Fibroblast of skin of left quadriceps (primary cell): Measurements from ENCODE around the gene HECW1.
A peak's percentile ranks its signal among the peaks of the same experiment; 100 is the strongest.

Source experiments
- DNase-seq, 2 experiments: peaks; one replicate each; pipeline ENCODE4 v3.0.0-alpha.2; 2013; ENCODE audit warnings: low read depth in 2 of 2

HECW1 gene

DNA sequence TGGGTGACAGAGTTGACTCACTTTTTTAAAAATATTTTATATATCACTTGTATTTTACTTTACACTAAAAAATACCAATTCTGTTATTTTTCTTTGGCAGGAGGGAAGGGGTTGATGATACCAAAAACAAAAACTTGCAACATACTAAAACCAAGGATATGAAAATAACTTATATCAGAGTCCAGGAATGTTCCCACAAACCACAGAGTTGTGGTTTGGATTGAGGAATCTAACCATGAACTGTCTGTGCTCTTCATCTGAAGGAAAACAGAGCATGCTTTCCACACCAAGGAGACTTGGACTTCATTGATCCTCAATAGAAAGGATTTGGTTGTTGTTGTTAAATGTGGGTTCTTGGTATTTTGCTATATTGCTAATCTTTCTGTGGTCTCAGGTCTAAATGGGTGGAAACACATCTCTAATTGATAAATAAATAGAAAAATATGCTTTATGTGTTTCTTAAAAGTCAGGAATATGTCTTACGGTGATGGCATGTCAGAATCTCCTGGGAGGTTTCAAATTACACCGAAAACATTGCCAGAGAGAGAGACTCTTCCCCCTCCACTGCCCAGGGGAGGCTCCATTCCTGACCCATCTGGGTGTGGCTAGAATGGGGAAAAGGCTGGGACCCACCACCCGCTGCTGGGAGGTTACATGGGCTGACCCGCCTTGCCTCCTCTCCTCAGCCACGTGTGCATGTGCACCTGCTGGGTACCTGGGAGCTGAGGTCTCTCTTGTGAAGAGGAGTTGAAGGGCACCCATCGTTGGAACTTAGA lies 423.6 kb downstream of the HECW1 start:
- DNase-seq, result peak; percentile 92

DNA sequence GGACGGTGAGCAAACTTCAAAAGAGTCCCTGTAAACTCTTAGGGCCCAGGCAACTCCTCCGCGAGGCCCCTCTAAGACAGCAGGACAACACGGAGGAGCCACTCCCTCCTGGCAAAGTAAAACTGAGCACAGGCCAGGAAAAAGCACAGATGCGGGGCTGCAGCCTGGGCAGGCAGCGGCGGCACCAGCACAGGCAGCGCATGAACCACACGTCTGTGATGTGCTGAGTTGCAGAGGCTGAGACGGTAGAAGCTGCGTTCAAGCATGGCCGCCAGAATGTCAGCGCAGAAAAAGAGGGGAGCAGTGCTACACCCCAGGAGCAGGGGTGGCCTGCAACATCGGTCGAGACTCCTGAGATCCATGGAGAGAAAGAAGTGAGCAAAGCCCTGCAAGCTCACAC lies 424.3 kb downstream of the HECW1 start:
- no peak for DNase-seq

DNA sequence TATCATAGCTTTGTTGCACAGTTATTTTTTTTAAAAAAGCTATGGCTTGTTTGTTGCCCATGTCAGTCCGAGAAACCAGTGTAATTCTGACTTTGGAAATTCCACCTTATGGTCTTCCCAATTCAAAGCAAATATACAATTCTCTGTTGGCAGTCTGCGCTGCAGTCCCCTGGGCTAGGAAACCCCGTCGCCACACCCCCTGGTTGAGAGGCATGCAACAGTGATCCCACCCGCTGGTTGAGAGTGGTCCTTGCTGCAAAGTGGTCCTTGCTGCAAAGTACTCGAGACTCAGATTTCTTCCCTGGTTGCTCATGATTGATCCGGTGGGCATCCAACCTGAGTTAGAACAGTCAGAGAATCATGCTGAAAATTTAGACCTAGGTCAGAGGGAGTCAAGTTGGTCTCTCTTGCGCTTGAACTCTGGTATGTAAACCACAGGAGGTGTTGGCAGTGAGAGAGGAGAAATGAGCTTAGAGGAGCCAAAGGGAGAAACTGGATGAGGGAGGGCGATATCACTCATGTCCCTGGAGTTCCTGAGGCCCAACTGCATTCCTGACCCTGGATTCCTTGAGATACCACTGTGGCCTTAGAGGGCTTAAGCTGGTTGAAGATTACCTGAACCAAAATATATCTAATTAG lies 425.4 kb downstream of the HECW1 start:
- DNase-seq, result no peak

DNA sequence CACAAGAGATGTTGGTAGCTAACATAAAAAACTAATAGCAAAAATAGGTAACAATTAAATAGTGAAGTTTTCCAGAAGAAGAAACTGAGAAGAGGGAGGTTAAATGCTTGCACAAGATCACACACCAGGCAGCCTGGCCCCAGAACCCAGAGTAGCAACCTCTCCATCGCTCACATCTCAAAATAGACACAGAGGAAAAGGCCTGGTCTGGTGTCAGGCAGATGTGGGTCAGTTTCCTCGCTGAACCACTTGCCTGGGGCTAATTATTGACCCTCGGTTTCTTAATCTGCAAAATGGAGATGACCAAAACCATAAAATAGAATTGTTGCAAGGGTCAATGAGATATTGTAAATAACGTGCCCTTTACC lies 425.9 kb downstream of the HECW1 start:
- no peak for DNase-seq

DNA sequence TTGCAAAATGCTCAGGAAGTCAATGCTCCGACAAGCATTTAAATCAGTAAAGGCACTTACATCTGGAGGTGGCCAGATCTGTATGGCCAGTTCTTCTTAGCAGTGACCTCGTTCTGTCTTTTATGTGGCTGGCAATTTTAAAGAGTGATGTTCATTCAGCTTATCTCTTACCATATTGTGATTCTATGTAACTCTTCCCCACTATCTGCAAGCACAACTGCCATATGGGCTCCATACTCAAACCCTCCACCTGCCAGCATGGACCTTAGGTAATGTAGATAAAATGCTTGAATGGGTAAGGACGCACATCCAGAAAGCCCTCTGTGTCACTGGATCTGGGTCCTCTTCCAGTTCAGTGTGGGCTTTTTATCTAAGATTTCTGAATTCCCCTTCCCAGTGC lies 428.0 kb downstream of the HECW1 start:
- no peak for DNase-seq

DNA sequence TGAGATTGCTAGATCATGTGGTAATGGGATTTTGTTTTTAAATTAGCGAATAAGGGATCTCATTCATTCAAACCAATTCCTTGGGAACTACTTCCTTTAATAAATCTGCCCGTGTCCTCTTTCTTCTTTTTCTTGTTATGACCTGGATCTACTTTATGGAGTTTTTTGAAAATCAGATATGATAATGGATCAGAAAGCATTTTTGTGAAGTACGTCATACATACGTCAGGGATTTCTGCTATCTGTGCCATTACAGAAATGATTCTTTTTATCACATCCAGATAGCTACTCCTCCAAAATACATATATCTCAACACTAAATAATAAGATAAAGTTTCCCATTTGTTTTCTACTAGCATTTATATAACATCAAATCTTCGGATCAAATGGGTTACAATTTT lies 430.3 kb downstream of the HECW1 start:
- no peak for DNase-seq

DNA sequence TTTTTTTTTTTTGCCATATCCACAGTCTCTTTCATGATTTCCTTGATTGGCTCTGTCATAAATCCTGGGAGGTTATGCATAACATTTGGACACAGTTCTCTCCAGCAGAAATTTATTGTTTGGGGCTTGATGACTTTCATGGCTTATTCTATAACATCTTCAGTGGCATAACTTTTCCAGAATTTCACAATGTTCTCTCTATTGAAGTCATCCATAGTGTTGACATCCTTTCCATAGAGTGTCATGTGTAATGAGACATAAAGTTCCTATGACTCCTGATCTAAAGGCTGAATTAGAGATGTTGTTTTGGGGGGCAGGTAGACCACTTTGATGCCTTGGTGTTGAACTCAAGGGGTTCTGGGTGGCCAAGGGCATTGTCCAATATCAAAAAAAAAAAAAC lies 433.8 kb downstream of the HECW1 start:
- no peak for DNase-seq

DNA sequence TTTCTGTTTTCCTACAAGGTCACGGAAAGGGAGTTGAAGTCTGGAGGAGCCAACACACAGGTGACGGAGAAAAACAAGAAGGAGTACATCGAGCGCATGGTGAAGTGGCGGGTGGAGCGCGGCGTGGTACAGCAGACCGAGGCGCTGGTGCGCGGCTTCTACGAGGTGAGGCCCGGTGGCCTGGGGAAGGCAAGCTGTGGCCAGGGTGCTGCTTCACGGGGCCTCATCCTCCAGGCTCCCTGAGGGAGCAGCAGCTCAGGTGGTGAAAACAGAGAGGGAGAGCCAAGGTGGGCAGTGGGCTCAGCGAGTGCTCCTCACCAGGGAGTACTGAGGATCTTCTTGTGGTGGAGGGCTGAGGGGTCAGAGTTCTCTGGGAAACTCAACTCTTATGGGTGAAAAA lies 438.0 kb downstream of the HECW1 start:
- no peak for DNase-seq

DNA sequence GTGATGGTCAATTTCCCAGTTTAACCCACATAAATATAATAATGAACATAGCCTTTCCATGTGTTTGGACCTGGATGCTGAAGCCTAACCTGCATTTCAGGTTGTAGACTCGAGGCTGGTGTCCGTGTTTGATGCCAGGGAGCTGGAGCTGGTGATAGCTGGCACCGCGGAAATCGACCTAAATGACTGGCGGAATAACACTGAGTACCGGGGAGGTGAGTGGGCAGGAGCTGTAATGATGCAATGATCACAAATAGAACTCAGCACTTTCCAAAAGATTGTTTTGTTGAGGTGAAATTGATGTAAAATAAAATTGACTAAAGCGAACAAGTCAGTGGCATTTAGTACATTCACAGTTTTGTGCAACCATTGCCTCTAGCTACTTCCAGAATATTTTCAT lies 439.7 kb downstream of the HECW1 start:
- no peak for DNase-seq

DNA sequence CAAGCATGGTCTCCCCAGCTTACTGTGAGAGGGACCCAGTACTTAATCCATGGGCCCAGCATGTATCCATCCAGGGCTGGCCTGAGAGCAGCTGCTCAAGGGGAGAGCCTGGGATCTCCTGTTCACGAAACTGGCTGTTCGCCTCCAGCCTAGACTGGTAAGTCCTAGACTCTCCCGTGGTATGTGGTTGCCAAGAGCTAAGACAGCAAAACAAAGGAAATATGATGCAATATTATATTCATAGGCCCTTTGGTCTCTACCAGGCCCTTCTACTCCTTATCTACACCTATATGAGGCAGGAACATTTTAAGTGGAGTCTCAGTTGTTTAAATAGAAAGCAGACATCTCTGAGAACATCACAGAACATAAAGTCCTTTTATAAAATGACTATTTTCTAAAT lies 441.6 kb downstream of the HECW1 start:
- no peak for DNase-seq

DNA sequence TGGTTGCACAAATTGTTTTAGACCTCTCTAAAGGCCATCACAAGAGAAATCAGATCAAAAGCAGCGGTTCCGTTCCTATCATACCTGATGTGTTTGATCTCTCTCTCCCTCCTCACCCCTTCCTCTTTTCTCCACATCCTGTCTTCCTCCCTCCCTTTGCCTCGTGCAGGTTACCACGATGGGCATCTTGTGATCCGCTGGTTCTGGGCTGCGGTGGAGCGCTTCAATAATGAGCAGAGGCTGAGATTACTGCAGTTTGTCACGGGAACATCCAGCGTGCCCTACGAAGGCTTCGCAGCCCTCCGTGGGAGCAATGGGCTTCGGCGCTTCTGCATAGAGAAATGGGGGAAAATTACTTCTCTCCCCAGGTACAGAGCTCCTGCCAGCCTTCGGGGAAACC lies 442.0 kb downstream of the HECW1 start:
- no peak for DNase-seq

DNA sequence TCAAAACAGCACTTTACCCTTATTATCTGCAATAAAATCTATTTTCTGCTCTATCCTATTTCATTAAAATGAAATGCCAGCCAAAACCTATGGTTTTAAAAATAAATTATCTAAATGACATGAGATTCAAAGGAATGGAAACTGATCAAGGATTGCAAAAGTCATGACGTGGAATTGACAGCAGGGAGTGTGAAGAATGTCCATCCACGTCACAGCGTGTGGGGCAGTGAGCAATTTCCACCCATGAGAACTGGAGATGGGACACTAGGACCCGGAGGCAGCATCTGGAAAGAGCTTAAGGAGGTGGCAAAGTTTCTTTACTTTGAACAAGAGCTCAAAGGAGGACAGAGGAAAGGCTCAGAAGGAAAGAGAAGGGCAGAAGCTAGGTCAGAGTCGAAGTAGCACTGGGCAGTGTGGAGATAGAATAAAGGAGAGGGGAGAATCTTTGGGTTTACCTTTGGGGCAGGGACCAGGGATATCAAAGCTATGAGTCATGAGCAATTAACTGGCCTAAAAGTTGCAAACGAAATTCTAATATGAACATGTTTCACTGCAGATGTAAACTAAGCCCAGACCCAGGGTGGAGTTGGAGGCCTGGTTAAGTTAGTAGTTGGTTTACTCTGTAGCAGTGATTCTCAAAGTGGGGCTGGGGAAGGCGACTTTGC lies 445.5 kb downstream of the HECW1 start:
- no peak for DNase-seq

DNA sequence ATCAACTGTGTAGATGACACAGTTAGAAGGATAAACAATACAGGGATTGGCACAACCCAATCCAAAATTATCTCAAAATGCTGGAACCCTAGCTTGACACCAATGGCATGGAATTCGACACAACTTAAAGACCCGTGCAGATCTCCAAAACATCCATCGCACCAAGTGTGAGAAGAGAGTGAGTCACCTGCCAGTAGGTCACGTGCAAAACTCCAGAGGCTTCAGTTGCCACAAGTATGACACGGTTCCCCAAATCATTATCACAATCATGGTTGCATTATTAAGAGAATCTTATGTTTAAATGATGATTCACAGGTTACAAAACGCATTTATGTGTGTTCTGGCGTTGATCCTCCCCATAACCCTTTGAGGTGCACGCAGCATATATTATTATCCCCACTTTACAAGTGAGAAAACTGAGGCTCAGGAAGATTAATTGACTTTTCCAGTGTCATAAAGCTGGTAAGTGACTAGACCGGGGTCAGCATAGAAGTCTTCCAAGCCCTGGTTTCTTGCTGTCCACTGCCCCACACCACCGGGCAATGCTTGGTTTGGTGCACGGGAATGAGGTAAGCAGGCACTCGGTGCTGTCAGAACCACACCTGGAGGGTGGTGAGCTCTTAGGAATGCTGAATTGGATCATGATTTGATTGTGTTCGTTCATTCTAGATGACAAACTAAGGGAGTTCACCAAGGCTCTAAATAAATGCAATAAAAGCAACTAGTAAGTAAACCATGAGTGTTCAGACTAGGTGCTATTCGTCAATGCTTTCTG lies 446.9 kb downstream of the HECW1 start:
- DNase-seq, result no peak

DNA sequence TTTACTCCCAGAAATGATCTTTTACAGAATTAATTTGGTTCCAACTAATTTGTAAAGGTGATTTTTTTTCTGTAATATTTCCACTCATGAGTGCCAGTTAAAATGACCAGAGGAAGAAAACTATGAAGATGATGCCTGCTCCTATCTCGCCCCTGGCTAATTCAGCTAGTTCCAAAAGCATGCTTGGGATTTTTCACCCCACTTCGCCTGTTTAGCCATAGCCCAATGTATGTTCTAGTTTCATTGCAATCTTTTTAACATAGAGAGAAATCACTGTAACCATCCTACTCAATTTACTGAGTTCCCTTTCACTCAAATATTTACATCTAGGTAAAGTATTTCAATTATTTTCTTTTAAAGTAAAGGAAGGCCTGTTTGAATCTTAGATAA lies 447.5 kb downstream of the HECW1 start:
- no peak for DNase-seq

DNA sequence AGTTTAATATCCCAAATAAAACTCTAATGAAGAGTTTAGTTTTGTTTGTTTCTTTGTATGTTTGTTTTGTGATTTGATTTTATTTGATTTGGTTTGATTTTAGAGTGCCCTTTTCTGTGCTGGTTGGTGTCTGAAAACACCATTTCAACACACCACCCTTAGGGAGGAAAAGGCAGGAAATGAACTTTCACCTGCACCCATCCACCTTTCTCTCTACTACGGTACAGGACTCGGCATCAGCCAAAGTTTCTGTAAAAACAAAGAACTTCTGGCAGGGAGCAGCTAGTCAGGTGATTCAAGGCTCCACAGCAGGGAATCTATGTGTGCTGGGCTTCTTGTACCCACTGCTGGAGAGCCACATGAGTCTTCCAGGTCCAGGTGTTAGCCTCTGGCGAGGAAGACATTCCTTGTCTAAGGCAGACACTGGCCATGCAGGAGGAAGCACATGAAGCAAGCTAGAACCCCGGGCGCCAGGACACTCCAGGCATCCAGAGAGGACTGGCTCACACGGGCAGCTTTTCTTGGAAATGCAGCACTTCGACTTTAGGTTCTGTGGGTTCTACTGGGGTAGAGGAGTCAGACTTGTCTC lies 448.4 kb downstream of the HECW1 start:
- DNase-seq, result no peak

DNA sequence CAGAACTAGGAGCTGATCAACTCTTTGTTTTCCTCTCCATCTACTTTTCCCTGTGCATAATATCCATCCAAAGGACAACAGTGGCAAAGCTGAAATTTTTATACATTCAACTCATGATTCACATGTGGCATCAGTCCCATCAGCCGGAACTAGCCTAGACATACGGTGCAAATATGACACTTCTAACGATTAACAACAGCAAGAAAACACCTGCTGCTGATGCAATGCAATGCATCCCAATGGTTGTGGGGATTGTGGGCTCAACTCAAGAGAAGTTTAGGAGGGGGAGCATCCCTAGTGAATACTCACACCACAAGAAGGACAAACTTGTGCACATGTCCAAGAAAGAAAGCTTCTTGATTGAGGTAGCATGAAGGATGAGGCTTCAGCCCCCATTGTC lies 449.9 kb downstream of the HECW1 start:
- DNase-seq, result no peak

DNA sequence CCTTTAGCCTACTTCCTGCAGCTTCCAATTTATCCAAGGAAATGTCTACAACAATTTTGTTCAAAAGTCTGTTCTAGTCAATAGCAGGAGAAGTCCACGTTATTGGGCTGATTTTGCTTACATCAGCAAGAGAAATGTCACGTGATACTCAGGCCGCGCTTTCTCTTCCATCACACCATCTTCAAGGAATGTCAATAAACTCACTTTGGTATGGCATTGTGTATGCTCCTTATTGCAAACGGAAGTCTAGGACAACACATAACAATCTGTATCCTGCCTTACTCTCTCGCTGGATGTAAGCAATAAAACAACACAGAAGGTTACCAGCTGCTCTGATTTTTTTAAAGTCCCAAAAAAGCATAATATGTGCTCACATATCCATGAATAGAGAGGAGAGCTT lies 453.3 kb downstream of the HECW1 start:
- DNase-seq, result peak; percentile 45 to 56

DNA sequence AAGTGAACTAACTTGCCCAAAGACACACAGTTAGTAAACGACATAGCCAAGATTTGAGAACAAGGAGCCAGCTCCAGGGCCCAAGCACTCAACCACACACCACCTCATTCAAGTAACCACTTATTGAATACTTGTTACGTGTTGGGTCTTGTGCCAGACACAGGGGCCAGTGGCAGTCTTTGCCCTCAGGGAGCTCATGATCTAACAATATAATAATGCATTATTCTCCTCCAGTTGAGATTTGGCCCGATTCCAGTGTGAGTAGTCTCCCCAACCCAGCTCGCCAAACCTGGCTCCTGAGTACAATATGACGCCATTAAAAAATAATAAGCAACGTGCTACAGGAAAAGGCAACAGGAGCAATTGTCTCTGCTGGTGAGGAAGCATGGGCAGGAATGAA lies 456.1 kb downstream of the HECW1 start:
- DNase-seq, result no peak

DNA sequence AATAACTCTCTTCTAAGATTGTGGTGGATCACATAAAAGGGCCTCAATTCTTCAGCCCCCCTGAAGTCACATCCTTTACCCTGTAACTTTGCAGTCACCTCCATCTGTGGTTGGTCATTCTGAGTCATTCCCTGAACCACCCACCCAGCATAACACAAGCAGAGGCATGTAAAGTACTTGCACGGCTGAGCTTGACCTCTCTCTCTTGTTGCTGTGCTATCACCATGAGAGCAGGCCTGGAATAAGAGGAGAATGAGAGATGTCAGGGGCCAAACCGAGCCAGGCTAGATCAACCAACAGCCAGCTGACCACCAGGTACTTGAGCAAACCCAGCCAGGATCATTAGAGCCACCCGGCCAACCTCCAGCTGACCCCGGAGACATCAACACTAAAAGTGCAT lies 457.0 kb downstream of the HECW1 start:
- DNase-seq, result no peak

DNA sequence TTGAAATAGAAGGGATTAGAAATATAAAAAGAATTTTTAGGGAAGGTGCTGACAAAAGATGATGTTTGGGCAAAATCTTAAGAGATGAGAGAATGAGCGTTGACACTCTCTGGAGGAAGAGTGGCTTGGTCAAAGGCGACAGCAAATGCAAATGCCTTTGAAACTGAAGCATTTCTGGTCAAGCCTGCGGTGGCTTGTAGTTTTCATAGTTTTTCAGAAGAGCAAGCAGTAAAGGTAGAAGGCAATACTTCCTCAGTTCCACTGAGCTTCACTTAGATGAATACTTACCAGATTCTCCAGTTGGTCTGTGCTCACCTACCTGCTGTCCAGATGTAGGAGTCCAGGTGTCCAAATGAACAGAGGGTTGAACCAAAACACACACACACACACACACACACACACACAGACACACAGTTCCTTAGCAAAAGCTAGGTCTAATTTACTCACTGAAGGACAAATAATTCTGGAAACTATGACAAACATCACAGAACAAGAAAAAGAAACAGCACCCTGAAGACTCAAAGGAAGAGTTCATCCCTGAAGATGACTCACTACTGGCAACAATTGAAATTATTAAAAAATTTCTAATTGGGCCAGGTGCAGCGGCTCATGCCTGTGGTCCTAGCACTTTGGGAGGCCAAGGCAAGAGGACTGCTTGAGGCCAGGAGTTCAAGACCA lies 458.4 kb downstream of the HECW1 start:
- DNase-seq, result no peak

DNA sequence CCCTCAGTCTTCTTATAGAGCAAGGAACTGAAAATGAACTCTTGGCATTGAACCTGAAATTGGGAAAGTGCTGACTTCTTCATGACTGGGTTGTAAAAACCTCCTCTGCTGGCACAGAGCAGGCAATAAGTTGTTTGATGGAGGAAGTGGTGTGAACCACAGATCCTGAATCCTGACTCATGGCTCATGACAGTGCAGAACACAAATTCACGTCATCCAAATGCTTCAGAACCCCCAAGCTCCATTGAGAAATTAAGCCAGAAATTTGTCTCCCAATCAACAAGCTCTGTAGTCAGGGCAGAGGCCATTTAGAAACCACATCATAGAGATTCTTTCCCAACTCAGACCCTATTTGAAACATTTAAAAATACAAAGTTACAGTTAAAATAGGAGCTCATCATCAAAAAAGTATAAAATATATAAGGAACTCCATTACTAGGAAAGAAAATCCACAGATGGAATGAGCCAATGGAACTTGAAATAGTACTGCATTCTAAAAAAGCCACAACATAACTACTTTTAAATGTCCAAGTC lies 460.1 kb downstream of the HECW1 start:
- peak; percentile 99 for DNase-seq
